Activated CD8-positive, alpha-beta memory T cell treated with anti-CD3 and anti-CD28 coated beads, Interleukin-2, amount 50 U/mL, for 4 hours (primary cell): Measurements from ENCODE around the gene PBX2.
"Not testable (repeated sequence)": the region's sequence is repeated elsewhere in the genome, so short reads cannot be mapped to it uniquely, and the experiment has no call there.

ENCODE experiments used
- DNase-seq: peaks from one replicate; pipeline ENCODE4 v3.0.0-alpha.2; 2020

Gene PBX2, protein sequence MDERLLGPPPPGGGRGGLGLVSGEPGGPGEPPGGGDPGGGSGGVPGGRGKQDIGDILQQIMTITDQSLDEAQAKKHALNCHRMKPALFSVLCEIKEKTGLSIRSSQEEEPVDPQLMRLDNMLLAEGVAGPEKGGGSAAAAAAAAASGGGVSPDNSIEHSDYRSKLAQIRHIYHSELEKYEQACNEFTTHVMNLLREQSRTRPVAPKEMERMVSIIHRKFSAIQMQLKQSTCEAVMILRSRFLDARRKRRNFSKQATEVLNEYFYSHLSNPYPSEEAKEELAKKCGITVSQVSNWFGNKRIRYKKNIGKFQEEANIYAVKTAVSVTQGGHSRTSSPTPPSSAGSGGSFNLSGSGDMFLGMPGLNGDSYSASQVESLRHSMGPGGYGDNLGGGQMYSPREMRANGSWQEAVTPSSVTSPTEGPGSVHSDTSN

DNA sequence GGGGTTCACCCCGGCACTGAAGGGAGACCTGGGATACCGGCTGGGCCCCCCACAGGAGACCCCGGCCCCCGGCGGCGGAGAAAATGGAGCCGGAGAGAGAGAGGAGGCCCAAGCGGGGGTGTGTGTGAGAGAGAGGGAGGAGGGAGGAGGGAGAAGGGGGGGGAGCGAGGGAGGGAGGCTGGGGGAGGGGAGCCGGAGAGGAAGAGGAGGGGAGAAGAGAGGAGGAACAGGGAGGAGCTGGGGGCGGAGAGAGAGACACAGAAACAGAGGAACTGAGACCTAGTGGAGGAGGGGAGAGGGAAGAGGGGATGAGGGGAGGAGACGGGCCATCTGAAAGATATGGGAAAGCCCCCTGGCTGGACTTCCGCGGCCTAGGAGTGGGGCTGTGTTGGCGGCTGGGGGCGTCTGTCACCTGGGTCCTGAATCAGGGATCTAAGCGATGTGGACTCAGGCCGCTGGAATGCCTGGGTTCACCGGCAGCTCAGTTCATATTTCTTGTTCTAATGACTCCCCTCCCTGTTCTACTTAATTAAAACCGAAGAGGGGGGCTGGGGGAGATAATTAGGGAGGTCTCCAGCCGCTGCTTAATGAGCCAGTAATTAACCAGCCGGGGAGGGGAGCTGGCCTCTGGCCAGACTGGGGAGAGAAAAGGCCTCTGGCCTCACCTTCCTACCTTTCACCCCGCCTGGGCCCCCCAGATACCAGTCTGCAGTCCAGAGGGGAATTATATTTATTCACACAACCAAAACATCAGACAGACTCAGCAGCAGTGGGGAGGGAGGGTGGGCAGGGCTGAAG lies at the start of gene PBX2:
TSS of gene PBX2 (minus strand) at position 149 of the 798 bp plus-strand sequence. CDS start 287 bp downstream, outside the sequence.
- DNase-seq = peak; percentile 83

DNA sequence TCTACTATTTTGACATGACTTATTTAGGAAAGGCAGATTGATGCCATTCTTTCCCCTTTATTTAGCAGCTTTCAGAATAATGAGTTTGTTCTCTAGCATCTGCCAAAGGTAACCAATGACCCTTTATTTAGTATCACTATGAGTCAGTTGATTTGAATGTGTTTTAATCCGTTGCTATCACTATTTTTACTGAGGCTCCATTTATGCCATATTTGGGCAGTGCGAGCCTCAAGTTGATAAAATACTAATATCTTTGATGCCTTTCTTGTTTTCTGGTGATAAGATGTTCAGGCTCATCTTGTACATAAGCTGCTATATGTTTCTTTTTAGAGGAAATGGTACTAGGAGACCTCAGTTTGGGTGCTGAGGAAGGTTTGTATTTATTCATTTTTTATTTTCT lies 49.5 kb upstream of the PBX2 start:
- DNase-seq = no peak

DNA sequence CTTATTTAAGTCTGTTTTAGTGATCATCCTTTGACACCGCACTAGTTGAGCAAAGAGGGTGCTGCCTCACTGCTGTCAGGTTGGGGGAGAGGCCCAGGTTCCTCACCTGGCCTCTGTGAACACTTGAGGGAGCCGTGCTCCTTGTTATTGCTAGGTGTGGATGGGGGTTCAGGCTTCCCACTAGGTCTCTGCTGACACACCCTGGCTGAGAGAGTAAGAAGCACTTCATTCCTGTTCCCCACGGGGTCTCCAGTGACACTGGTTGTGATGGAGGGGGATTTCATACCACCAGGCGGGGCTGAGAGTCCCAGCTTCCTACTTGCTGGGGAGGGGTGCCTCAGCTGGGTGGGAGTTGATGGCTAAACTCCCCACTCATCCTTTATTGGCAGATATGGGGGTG lies 44.9 kb upstream of the PBX2 start:
- DNase-seq = no peak

DNA sequence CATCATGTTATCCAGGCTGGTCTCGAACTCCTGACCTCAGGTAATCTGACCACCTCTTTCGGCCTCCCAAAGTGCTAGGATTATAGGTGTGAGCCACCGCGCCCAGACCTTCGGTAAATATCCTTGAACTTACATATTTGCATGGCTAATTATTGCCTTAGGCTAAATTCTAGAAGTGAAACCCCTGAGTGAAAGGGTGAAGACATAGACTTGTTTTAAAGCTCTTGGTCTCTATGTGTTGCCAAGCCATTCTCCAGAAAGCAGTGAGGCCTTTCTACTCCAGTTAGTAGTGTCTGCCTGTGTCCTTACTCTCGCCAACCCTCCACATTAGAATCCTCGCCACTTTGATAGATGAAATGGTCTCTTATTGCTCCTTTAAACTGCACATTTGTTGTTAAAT lies 36.4 kb upstream of the PBX2 start:
- DNase-seq = no peak

DNA sequence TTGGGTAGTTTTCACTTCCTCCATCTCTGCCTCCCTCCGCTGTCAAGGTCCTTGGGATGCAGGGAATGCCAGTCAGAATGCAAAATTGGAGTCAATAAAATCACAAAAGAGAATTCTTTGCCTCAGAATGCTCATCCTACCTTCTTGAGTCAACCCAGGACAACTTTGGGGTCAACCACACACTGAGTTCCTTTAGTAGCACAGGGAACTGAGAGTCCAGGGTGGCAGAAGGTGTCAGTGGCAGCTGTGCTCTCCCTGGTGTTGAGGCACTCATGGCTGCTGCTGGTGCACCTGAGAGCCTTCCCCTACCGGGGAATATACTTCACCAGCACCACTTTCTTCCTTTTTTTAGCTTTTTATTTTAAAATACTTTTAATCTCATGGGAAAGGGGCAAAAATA lies 34.7 kb upstream of the PBX2 start:
- no peak for DNase-seq

DNA sequence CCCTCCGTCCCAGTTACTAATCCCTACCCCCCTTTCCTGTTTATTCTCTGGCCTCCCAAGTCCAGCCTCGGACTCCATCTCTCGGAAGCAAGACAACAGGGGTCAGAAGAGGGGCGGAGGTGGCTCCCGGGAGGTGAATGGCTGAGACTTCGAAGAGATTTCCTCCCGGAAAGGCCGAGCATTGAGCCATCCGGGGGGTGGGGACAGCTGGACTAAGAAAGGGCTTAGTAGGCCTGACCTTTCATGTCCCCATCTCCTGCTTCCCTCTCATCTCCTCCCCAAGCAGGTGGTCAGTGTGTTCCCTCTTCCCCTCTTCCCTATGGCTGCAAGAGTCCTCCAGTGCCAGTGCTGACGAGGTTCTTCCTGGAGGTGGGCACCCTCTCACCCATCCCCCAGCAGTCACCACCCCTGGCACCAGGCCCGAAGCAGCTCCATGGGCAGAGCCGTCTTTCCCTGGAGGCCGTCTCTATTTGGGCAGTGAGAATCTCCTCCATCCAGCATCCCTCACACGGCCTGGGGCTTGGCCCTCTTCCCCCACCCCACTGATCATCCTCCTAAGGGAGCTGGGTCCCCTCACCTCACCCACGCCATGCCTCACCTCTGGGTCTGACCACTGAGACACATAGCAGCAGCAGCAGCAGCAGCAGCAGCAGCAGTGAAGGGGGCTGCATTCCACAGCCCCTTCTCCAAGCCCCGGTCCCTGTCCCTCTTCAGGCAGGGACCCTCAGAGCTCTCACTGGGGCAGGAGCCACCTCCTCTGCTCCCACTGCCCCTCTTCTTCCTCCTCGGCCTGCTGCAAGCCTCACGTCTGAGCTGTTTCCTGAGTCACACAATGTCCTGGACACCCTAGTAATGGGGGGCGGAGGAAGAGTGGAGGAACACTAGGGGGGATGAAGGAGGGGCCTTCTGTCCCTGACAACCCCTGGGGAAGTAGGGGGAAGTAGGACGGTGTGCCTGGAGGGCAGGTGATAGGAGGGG lies 33.5 kb upstream of the PBX2 start, which contains the start of gene NOTCH4:
TSS of gene NOTCH4 (minus strand) at position 810 of the 978 bp plus-strand sequence. CDS start at position 671, 139 bp downstream.
- no peak for DNase-seq

DNA sequence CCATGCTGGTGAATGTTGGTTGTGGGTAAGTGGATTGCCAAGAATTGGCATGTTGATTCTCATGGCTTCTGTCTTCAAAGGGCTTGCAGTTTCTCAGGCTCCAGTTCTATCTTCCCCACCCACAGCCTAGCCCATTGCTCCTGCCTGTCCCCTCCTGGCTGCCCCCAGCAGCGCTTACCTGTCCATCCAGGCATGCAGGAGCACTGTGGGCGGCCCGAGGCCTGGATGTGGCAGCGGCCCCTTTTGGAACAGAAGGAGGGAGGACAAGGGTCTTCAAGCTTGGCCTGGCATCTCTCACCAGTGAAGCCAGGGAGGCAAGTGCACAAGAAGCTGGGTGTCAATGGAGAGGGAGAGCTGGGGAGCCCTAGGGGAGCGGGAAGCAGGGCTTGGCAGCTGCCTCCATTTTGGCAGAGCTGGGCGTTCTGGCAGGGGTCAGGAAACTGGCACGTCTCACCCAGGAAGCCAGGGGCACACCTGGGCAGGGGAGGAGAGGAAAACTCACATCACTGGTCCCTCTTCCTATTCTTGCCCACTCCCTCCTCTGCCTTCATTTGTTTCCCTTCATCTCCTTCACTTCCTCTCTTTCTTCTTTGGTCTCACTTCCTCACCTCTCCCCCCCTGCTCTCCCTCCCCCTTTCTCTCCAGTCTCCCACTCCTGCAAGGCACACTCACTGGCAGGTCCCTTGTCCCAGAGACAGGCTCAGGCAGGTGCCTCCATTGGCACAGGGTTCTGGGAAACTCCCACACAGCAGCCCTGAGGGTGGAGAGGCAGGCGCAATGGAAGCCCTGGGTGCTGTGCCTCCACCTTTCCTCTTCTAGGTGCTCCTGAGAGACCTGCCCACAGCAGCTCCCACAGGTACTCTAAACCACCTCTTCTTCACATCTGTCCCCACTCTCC lies 32.6 kb upstream of the PBX2 start:
- no peak for DNase-seq

DNA sequence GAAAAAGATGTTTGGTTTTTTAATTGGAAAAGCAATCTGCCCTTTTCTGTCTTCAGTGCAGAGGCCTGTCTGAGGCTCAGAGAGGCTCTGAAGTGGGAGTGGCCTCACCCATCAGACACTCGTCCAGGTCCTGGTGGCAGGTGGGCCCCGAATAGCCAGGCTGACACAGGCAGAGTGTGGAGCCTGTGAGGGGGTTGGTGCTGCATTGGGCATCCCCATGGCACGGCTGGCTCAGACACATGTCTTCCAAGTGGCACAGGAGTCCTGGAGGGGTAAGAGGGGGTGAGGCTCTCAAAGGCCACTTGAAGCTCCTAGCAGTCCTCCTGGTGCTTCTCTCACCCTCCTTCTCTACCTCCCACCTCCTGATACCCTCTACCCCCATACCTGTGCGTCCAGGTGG lies 30.0 kb upstream of the PBX2 start:
- no peak for DNase-seq

DNA sequence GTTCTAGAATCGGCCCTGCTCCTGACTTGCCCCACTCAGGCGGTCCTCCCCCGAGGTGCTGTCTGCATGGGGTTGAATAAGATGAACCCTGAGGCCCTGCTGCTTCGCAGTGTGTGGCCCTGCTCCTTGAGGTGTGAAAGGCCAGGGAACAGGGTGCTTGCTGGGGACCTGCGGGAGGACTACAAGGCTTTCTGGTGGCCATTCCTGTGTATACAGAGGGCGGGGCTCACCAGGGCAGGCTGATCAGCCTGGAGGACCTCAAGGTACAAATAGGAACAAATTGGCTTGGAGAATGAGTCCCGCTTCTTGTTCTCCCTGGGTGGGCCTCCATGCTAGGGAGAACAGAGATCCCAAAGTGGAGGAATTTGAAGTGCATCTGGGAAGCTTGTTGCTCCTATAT lies 28.2 kb upstream of the PBX2 start:
- DNase-seq = no peak

DNA sequence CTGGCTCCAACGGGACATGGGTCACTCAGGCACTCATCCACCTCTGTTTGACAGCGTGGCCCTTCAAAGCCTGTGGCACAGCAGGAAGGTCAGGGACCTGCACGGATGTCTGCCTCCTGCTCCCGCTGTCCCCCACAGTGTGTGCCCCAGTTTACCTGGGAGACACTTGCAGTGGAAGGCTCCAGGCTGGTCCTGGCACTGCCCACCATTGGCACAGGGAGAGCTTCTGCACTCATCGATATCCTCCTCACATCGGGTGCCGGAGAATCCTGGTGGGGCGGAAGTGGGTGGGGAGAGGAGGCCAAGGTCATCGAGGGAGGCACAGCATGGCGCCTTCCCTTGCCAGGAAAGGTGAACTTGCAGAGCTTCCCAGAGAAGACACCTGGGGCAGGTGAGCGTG lies 27.0 kb upstream of the PBX2 start:
- DNase-seq = no peak

DNA sequence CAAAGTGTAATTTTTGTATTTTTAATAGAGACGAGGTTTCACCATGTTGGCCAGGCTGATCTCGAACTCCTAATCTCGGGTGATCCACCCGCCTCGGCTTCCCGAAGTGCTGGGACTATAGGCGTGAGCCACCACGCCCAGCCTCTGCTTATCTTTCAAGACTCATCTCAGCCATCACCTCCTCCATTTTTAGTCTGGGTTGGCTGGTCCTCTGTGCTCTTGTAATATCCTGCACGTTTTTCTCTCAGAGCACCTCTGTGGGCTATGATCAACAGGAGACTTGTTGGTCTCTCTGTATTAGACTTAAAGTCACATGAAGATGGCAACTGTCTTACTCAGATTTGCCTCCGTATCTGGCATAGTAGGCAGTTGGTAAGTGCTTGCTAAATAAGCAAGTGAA lies 26.3 kb upstream of the PBX2 start:
- DNase-seq = no peak

DNA sequence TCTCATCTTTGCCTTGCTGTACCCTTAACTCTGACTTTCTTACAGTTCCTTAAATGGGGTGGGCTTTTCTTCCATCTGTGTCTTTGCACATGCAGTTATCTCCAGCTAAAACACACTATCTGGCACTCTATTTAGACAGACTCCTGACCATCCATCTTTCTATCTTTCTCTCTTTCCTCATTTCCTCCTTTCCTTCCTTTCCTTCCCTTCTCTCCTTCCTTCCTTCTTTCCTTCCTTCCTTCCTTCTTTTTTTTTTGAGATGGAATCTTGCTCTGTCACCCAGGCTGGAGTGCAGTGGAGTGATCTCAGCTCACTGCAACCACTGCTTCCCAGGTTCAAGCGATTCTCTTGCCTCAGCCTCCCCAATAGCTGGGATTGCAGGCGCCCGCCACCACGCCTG lies 25.6 kb upstream of the PBX2 start:
- DNase-seq = no peak

DNA sequence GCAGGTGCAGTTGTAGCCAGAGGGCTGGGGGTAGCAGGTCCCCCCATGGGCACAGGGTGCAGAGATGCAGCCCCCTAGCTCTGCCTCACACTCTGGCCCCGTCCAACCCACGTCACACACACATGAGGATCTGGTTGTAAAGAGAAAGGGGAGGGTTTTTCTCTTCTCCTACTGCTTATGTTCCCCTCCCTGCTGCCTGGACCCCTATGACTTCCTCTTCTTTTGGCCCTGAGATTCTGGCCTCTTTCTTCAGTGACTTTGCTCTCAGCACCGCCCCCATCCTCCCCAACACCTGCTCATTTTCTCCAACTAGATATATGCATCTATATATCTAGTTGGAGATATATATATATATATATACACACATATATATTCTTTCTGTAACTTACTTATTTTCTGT lies 24.1 kb upstream of the PBX2 start:
- DNase-seq = no peak

DNA sequence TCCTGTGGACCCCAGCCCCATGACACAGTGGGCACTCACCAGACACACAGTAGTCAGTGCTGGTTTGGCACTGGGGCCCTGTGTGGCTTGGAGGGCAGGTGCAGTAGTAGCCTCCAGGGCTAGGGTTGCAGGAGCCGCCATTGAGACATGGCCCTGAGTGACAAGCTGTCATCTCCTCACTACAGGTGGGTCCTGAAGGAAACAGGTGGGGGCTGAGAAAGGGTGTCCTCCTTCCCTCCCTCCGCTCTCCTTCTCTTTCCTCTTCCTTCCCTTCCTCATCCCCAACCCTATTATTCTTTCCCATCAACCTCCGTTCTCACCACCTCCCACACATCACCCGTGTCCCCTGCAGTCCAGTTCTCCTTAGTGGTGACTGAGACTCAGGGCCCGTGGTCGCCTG lies 23.6 kb upstream of the PBX2 start:
- DNase-seq = no peak

DNA sequence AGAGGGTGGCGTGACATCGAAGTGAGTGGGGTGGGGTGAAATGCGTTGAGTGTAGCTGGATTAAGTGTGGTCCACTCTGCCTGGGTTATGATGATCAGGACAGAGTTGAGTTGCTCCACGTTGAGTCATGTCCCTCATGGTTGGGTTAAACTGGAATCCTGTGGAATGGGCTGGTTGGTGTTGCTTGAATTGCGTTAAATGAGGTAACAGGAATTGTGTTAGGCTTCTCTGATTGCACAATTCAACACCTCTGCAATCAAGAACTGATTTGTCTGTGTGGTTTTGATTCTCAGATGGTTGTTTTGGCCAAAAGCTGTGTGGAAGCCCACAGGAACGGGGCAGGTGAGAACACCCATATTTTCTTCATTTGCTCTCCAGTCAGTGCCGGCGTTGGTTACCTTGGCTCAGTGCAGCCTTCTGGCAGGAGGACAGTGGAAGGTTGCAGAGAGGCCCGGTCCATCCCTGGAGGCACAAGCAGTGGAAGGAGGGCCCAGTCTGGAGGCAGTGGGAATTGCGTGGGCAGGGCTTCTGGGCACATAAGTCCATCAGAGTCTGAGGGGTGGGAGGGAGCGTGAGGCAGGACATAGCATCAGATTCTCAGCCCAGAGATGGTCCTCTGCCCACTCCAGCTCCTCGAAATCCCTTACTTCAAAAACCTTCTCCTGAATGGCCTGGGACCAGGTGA lies 22.2 kb upstream of the PBX2 start:
- no peak for DNase-seq

DNA sequence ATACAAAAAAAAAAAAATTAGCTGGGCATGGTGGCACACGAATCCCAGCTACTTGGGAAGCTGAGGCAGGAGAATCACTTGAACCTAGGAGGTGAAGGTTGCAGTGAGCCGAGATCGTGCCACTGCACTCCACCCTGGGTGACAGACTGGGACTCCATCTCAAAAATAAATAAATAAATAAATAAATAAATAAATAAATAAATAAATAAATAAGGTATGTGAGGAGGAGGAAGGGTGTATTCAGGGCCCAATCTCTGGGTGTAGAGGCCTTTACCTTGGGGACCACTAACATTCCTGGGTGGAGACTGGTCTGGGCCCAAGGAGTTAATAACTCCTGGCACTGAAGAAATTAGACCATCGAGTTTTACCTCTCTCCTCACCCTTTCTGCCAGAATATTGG lies 21.4 kb upstream of the PBX2 start:
- not testable (repeated sequence) for DNase-seq

DNA sequence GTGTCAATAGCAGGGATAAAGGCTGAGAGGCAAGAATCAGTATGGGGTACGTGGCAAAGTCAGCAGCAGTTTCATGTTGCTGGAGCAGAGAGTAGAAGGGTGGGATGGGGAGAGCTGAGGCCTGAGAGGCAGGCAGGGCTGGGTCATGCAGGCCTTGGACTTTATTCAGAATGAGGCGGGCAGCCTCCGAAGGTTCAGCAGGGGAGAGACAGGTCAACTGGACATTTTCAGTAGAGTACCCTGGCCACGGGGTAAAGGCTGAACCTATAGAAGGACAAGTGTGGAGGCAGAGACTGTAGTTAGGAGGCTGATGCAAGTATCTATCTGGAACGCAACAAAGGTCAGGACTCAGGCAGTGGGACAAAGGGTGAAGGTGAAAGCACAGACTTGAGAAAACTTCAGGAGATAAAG lies 20.2 kb upstream of the PBX2 start:
- no peak for DNase-seq

DNA sequence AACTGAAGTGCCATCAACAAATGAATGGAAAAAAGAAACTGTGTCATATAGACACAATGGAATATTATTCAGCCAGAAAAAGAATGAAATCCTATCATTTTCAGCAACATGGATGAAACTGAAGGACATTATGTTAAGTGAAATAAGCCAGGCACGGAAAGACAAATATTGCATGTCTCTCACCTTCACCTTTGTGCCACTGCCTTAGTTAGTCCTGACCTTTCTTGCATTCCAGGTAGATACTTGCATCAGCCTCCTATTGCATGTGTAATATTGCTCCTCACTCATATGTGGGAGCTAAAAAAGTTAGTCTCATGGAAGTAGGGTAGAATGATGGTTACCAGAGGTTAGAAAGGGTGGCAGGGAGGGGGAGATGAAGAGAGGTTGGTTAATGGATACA lies 19.0 kb upstream of the PBX2 start:
- DNase-seq = no peak

DNA sequence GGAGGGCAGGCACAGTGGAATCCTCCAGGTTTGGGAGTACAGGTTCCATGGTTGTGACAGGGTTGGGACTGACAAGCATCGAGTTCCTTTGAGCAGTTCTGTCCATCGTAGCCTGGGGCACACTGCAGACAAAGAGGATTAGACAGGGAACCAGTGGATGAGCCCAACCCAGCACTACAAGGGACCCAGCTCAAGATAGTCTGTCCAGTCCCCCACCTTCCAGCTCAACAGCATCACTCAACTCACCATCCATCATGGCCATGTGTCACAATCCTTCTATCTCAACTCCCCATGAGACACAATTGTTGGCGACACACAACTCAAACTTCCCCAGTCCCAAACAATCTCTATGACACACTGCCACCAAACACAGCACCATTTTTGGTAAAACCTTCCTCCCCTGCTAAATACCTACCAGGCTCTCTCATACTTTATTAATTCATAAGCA lies 14.3 kb upstream of the PBX2 start:
- DNase-seq = no peak

DNA sequence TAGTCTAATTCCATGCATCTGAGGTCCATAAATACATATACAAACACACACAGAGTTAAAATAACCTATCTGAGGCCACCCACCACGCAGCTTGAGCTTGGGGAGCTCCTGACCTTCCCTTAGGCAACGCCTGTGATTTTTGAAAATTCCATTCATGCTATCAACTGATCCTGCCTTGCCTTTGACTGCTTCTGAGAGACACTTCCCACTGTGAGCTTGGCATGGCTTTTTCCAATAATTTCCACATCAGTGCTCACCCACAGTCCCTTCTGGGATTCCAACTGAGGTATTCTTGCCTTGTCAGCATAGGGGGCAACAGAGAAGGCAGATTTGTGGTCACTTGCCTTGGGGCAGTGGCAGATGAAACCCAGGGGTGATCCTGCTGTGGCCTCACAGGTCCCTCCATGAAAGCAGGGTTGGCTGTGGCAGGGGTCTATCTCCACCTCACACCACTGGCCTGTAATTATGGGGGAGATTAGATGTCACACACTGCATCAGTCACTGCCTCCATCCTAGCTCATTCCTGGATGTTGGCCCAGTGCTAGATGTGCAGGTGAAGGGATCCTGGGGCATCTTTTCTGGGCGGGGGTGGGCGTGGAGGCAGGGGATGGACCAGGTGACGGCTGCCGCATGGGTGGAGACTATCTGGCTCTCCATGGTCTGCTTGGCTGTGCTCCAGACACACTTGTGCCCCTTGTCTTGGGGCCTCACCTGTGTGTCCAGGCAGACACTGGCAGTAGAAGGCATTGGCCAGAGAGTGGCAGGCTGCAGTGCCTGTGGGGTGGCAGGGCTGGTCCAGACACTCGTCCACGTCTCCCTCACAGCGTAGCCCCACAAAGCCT lies 13.6 kb upstream of the PBX2 start:
- DNase-seq = no peak
